Lower leg skin (tissue), 4 donors: ENCODE results near the gene GLT6D1. TPM values are rescaled to one million over a fixed set of nuclear protein-coding genes. Genes with fewer than 3 reads are reported as not detected.

Experiments used
- DNase-seq, 2 donors: peaks; one replicate each; pipeline ENCODE4 v3.0.0-alpha.2; 2019; ENCODE audit warnings: low spot score in 2 of 2
- H3K4me3 ChIP-seq: fragments of 200-600 bp; sonication (generic); 2 replicates; pipeline ENCODE4 v1.5.1; 2017; ENCODE audit warnings: mild to moderate bottlenecking, low read depth; ENCODE audit not compliant: poor library complexity, severe bottlenecking
- CTCF ChIP-seq, 3 donors: fragments of 450-650 bp; IDR thresholded peaks; one replicate each; pipeline ENCODE4 v1.5.1; 2016; ENCODE audit warnings: antibody characterized with exemption in 3 of 3, mild to moderate bottlenecking in 3 of 3, moderate library complexity in 2 of 3
- POLR2A ChIP-seq, 2 donors: fragments of 450-650 bp; IDR thresholded peaks; one replicate each; pipeline ENCODE4 v1.6.1; 2016 to 2017; ENCODE audit warnings: antibody characterized with exemption in 2 of 2, mild to moderate bottlenecking in 1 of 2, moderate library complexity in 1 of 2
- WGBS, 2 donors: methylation state at CpG; one replicate each; pipeline ENCODE4 v1.1.5; 2018; 5-methylcytosine and 5-hydroxymethylcytosine counted together
- intact Hi-C: fragments of 100-400 bp; cut with DNase I; formaldehyde crosslinking; loops from one replicate; pipeline ENCODE4 v1.15.0; 2023; ENCODE audit warnings: low total_unique reads
- total RNA-seq, 4 donors: library from RNA; depleted of rRNA; stranded (reverse); fragments of >200 nt; gene quantifications; one replicate each; pipeline ENCODE4 v1.1.0, GENCODE V29; 2016

Gene GLT6D1
- total RNA-seq, 4 donors from 2014 or later: not detected

DNA sequence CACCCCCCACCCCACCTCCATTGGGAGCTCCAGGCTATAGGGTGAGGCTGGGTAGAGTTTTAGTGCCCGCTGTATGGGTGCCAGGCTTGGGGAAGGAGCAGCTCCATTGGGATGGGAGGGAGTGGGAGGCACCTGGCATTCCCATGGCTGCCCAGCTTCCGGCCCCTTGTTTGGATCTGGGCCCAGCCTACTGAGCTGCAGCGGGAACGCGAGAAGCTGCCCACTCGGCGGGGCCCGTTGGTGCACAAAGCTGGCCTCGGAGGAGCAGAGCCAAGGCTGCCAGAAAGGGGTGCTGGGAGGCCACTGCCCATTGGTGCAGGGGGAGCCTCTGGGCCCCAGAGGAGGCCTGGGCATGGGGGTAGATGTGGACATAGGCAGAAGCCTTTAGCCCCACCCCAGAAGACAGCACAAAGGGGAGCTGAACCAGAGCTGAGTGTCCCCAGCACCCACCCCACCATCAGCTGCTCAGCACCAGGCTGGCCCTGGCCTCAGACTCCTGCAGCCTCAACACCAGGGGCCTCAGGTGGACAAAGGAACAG lies 28.2 kb upstream of the GLT6D1 start:
- intact Hi-C loops: no loop called here
- 48 to 51% methylated on average over 3 to 9 of the region's 9 CpGs for WGBS, 2 donors
- H3K4me3 ChIP-seq: no peak overlapping the region
- no peak for DNase-seq
- TF ChIP-seq POLR2A (IDR thresholded peaks at IDR 0.05) (no peak), CTCF (IDR thresholded peaks at IDR 0.05) (no peak)

- no peak for TF ChIP-seq POLR2A (IDR thresholded peaks at IDR 0.05)
- TF ChIP-seq CTCF (IDR thresholded peaks at IDR 0.05): no peak
- 53 to 58% methylated on average over 23 to 29 of the region's 29 CpGs for WGBS, 2 donors
- intact Hi-C loops: no loop called here
- no peak overlapping the region for H3K4me3 ChIP-seq
- DNase-seq: no peak
These were observed 27.5 kb upstream of the GLT6D1 start for GRCh38 chr9:135666534-135667462.

DNA sequence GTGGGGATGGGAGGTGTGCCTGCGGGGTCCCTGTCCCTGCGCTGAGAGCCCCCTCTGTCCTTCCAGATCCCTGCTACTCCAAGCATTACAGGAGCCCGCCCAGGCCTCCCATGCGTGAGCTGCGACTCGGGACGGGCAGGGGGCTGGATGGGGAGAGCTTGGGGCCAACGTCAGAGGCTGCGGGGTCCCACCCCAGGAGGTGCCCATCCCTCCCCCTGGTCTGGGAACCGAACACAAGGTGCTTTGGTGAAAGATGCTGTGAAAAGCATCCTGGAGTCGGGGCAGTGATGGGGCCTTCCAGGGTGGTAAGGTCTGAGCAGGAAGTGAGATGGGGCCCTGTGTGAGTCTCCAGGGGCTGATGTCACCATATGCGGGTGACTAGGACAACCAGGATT lies 26.5 kb upstream of the GLT6D1 start:
- intact Hi-C loops: no loop called here
- 75% methylated on average over 12 of the region's 12 CpGs for WGBS, 2 donors
- H3K4me3 ChIP-seq: no peak overlapping the region
- TF ChIP-seq POLR2A (IDR thresholded peaks at IDR 0.05) (no peak), CTCF (IDR thresholded peaks at IDR 0.05) (no peak)
- DNase-seq: no peak

GRCh38 chr9:135664801-135665794 lies 25.8 kb upstream of the GLT6D1 start:
- intact Hi-C loops: no loop called here
- TF ChIP-seq CTCF (IDR thresholded peaks at IDR 0.05) (no peak), POLR2A (IDR thresholded peaks at IDR 0.05) (no peak)
- 75 to 78% methylated on average over 29 to 32 of the region's 32 CpGs for WGBS, 2 donors
- no peak overlapping the region for H3K4me3 ChIP-seq
- no peak for DNase-seq

DNA sequence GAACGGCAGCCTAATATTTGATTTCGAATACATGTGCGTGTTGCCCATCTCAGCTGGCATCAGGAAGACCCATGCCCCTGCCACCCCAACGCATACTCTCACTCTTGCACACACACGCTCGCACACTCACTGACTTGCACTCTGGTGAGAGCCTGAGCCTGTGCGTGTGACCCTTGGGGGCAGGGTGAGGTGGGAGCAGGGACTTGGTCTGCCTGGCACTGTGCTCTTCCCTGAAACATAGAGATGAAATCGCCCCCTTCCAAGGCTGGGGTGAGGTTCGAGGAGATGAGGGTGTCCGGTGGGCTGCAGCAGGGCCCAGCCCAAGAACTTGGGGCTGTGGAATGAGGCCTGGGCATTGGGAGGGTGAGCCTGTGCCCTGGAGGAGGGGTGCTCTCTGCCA lies 24.9 kb upstream of the GLT6D1 start:
- H3K4me3 ChIP-seq: no peak overlapping the region
- TF ChIP-seq POLR2A (IDR thresholded peaks at IDR 0.05) (no peak), CTCF (IDR thresholded peaks at IDR 0.05) (no peak)
- 85 to 86% methylated on average over 8 to 10 of the region's 10 CpGs for WGBS, 2 donors
- no peak for DNase-seq
- intact Hi-C loops: no loop called here
